ENCODE measurements around the gene XPOT.
"Not testable (repeated sequence)": the region's sequence is repeated elsewhere in the genome, so short reads cannot be mapped to it uniquely, and the experiment has no call there.

The XPOT gene

GRCh38 chr12:64403707-64404469, at the start of gene XPOT:
TSS of gene XPOT (plus strand) at chr12:64404392. CDS start at chr12:64410036, 5,644 bp downstream.
- DNase-seq, result peak; percentile 93

- DNase-seq, result not testable (repeated sequence)
Measured at GRCh38 chr12:64356209-64356608, 48.0 kb upstream of the XPOT start.

GRCh38 chr12:64361173-64361572, 43.0 kb upstream of the XPOT start:
- not testable (repeated sequence) for DNase-seq

- DNase-seq, result no peak
Measured at GRCh38 chr12:64362721-64363305, 41.4 kb upstream of the XPOT start.

- DNase-seq, result no peak
Measured at GRCh38 chr12:64383675-64384074, 20.5 kb upstream of the XPOT start.

- DNase-seq, result no peak
Measured at GRCh38 chr12:64385019-64385418, 19.2 kb upstream of the XPOT start.

GRCh38 chr12:64385468-64385867, 18.7 kb upstream of the XPOT start:
- peak; percentile 54 for DNase-seq

GRCh38 chr12:64387197-64387816, 16.9 kb upstream of the XPOT start:
- DNase-seq, result no peak

- DNase-seq, result no peak
Measured at GRCh38 chr12:64389154-64389553, 15.0 kb upstream of the XPOT start.

GRCh38 chr12:64390275-64390851, 13.8 kb upstream of the XPOT start, which contains the start of gene C12orf56:
TSS of gene C12orf56 (minus strand) at chr12:64390758. CDS start at chr12:64390565, 193 bp downstream.
- DNase-seq, result peak; percentile 59

- no peak for DNase-seq
Measured at GRCh38 chr12:64392221-64392620, 12.0 kb upstream of the XPOT start.

- DNase-seq, result no peak
Measured at GRCh38 chr12:64395739-64396138, 8.5 kb upstream of the XPOT start.

GRCh38 chr12:64400041-64400440, 4.2 kb upstream of the XPOT start:
- no peak for DNase-seq

- no peak for DNase-seq
Measured at GRCh38 chr12:64402181-64402580, 2.0 kb upstream of the XPOT start.

GRCh38 chr12:64404470-64405256, 471 bp downstream of the XPOT start:
- peak; percentile 85 for DNase-seq

- DNase-seq, result no peak
Measured at GRCh38 chr12:64407342-64408223, 3.4 kb downstream of the XPOT start.

GRCh38 chr12:64411427-64411826, 7.2 kb downstream of the XPOT start:
- no peak for DNase-seq

- DNase-seq, result no peak
Measured at GRCh38 chr12:64412459-64412858, 8.3 kb downstream of the XPOT start.

- no peak for DNase-seq
Measured at GRCh38 chr12:64413884-64414283, 9.7 kb downstream of the XPOT start.

- DNase-seq, result no peak
Measured at GRCh38 chr12:64418209-64418608, 14.0 kb downstream of the XPOT start.

- no peak for DNase-seq
Measured at GRCh38 chr12:64419696-64420095, 15.5 kb downstream of the XPOT start.

- DNase-seq, result no peak
Measured at GRCh38 chr12:64427988-64428387, 23.8 kb downstream of the XPOT start.
